ENCODE results near the gene PSMC3. TPM values are rescaled to one million over a fixed set of nuclear protein-coding genes. Genes with fewer than 3 reads are reported as not detected.

PSMC3 gene
- total RNA-seq, 1 donor from 2014 or later = 34.8 TPM

- H3K27me3 ChIP-seq = no peaks in the 10 kb centered on the region
- no peak overlapping the region for H3K27ac ChIP-seq
- H3K4me3 ChIP-seq = no peak overlapping the region
- H3K36me3 ChIP-seq = no peaks in the 10 kb centered on the region
- no peak for TF ChIP-seq CTCF (IDR thresholded peaks at IDR 0.05)
- peaks cover 4 to 21% of the 10 kb centered on the region in 2 donors for H3K4me1 ChIP-seq
- intact Hi-C loops (cut with DNase I) = no loop called here
- no peak for DNase-seq (ENCODE audit: low spot score in 2 of 2)
- no peaks in the 10 kb centered on the region for H3K9me3 ChIP-seq
Observed at GRCh38 chr11:47403135-47403534, 23.1 kb downstream of the PSMC3 start.

- Histone ChIP-seq H3K36me3 (no peaks in the 10 kb centered on the region), H3K4me1 (peaks cover 4 to 9% of the 10 kb centered on the region in 2 donors), H3K4me3 (peak overlapping the region; percentile 57 to 66), H3K9me3 (no peaks in the 10 kb centered on the region), H3K27me3 (no peaks in the 10 kb centered on the region), H3K27ac (peak overlapping the region; percentile 75 to 77)
- TF ChIP-seq CTCF (IDR thresholded peaks at IDR 0.05) = no peak
- intact Hi-C loops (cut with DNase I) = loop anchor here (1.0 kb wide), 1 partner anchor 27 kb away; no protein-coding TSS in a partner anchor
- DNase-seq (ENCODE audit: low spot score in 2 of 2) = no peak
Observed at GRCh38 chr11:47400768-47401279, 25.4 kb downstream of the PSMC3 start.

- Histone ChIP-seq H3K36me3 (no peaks in the 10 kb centered on the region), H3K4me1 (peaks cover 4 to 9% of the 10 kb centered on the region in 2 donors), H3K9me3 (no peaks in the 10 kb centered on the region), H3K27me3 (no peaks in the 10 kb centered on the region), H3K4me3 (peak overlapping the region; percentile 57 to 66), H3K27ac (peak overlapping the region; percentile 75 to 77)
- no peak for DNase-seq (ENCODE audit: low spot score in 2 of 2)
- intact Hi-C loops (cut with DNase I) = loop anchor here (1.0 kb wide), 1 partner anchor 26 kb away; no protein-coding TSS in a partner anchor
- no peak for TF ChIP-seq CTCF (IDR thresholded peaks at IDR 0.05)
Observed at GRCh38 chr11:47399860-47400767, 26.1 kb downstream of the PSMC3 start.

- Histone ChIP-seq H3K27ac (no peak overlapping the region), H3K9me3 (no peaks in the 10 kb centered on the region), H3K27me3 (no peaks in the 10 kb centered on the region), H3K4me1 (peaks cover 4 to 9% of the 10 kb centered on the region in 2 donors), H3K4me3 (no peak overlapping the region), H3K36me3 (no peaks in the 10 kb centered on the region)
- no peak for TF ChIP-seq CTCF (IDR thresholded peaks at IDR 0.05)
- intact Hi-C loops (cut with DNase I) = no loop called here
- DNase-seq (ENCODE audit: low spot score in 2 of 2) = no peak
Observed at GRCh38 chr11:47398551-47398950, 27.7 kb downstream of the PSMC3 start.

- H3K27ac ChIP-seq = no peak overlapping the region
- no peaks in the 10 kb centered on the region for H3K27me3 ChIP-seq
- DNase-seq (ENCODE audit: low spot score in 2 of 2) = no peak
- H3K9me3 ChIP-seq = no peaks in the 10 kb centered on the region
- H3K4me1 ChIP-seq = peaks cover 4 to 9% of the 10 kb centered on the region in 2 donors
- no peaks in the 10 kb centered on the region for H3K36me3 ChIP-seq
- TF ChIP-seq CTCF (IDR thresholded peaks at IDR 0.05) = no peak
- H3K4me3 ChIP-seq = no peak overlapping the region
- intact Hi-C loops (cut with DNase I) = no loop called here
Observed at GRCh38 chr11:47398011-47398410, 28.2 kb downstream of the PSMC3 start.
